ENCODE data around the gene SEC23A. TPM values are rescaled to one million over a fixed set of nuclear protein-coding genes. Genes with fewer than 3 reads are reported as not detected.
A peak's percentile ranks its signal among the peaks of the same experiment; 100 is the strongest.

SEC23A gene
- total RNA-seq, 2 experiments from 2014 or later, result 68.4 to 82.1 TPM

- Histone ChIP-seq H3K27ac (ENCODE audit: low read depth in 1 of 2, low read length in 2 of 2) (no peak overlapping the region), H3K9me3 (ENCODE audit: control insufficient read depth in 1 of 2, insufficient read depth in 1 of 2, low read length in 2 of 2) (no peaks in the 10 kb centered on the region), H3K27me3 (ENCODE audit: control insufficient read depth in 1 of 2, insufficient read depth in 2 of 2, low read length in 2 of 2) (no peaks in the 10 kb centered on the region), H3K4me1 (ENCODE audit: insufficient read depth, low read length) (peaks cover 4% of the 10 kb centered on the region), H3K4me3 (ENCODE audit: low read length) (no peak overlapping the region), H3K36me3 (ENCODE audit: insufficient read depth, low read length) (peaks cover 64% of the 10 kb centered on the region)
- ChIA-PET POLR2A (no interaction called here), CTCF (no interaction called here)
- Mint-ChIP-seq H3K9me3 (no peaks in the 10 kb centered on the region), H3K4me1 (ENCODE audit: low read depth) (peaks cover 25% of the 10 kb centered on the region), H3K27me3 (no peaks in the 10 kb centered on the region), H3K27ac (peak overlapping the region; percentile 13), H3K4me3 (no peak overlapping the region), H3K36me3 (ENCODE audit: low read depth) (peaks cover 84% of the 10 kb centered on the region)
- intact Hi-C loops (cut with DNase I, micrococcal nuclease), result no loop called here
- no peak for TF ChIP-seq CTCF (IDR thresholded peaks at IDR 0.05)
- ATAC-seq (ENCODE audit: poor library complexity) (no peak), DNase-seq (no peak)
Observed at GRCh38 chr14:39090548-39091111, 12.4 kb downstream of the SEC23A start.

GRCh38 chr14:39087493-39087892 lies 15.5 kb downstream of the SEC23A start:
- ChIA-PET POLR2A (no interaction called here), CTCF (no interaction called here)
- ATAC-seq (ENCODE audit: poor library complexity) (no peak), DNase-seq (no peak)
- peaks cover 62% of the 10 kb centered on the region for H3K36me3 ChIP-seq (ENCODE audit: insufficient read depth, low read length)
- Mint-ChIP-seq H3K27ac (no peak overlapping the region), H3K4me1 (ENCODE audit: low read depth) (peaks cover 20% of the 10 kb centered on the region), H3K36me3 (ENCODE audit: low read depth) (peaks cover 89% of the 10 kb centered on the region), H3K27me3 (no peaks in the 10 kb centered on the region), H3K9me3 (no peaks in the 10 kb centered on the region), H3K4me3 (no peak overlapping the region)
- no peaks in the 10 kb centered on the region for H3K9me3 ChIP-seq (ENCODE audit: control insufficient read depth in 1 of 2, insufficient read depth in 1 of 2, low read length in 2 of 2)
- intact Hi-C loops (cut with DNase I, micrococcal nuclease), result no loop called here
- H3K27ac ChIP-seq (ENCODE audit: low read depth in 1 of 2, low read length in 2 of 2), result no peak overlapping the region
- TF ChIP-seq CTCF (IDR thresholded peaks at IDR 0.05), result no peak
- H3K4me3 ChIP-seq (ENCODE audit: low read length), result no peak overlapping the region
- no peaks in the 10 kb centered on the region for H3K27me3 ChIP-seq (ENCODE audit: control insufficient read depth in 1 of 2, insufficient read depth in 2 of 2, low read length in 2 of 2)
- no peaks in the 10 kb centered on the region for H3K4me1 ChIP-seq (ENCODE audit: insufficient read depth, low read length)

GRCh38 chr14:39085933-39086332 lies 17.1 kb downstream of the SEC23A start:
- no peak for ATAC-seq (ENCODE audit: poor library complexity)
- H3K27me3 ChIP-seq (ENCODE audit: control insufficient read depth in 1 of 2, insufficient read depth in 2 of 2, low read length in 2 of 2), result no peaks in the 10 kb centered on the region
- H3K27ac Mint-ChIP-seq, result no peak overlapping the region
- no peak overlapping the region for H3K27ac ChIP-seq (ENCODE audit: low read depth in 1 of 2, low read length in 2 of 2)
- no peak for DNase-seq
- intact Hi-C loops (cut with DNase I, micrococcal nuclease), result no loop called here
- H3K4me3 ChIP-seq (ENCODE audit: low read length), result no peak overlapping the region
- POLR2A ChIA-PET, result interaction anchor here (0.6 kb wide), 1 partner anchor 51 kb away, joined by 3 read pairs; no protein-coding TSS in a partner anchor
- no peak for TF ChIP-seq CTCF (IDR thresholded peaks at IDR 0.05)
- H3K4me1 Mint-ChIP-seq (ENCODE audit: low read depth), result peaks cover 11% of the 10 kb centered on the region
- no peaks in the 10 kb centered on the region for H3K9me3 ChIP-seq (ENCODE audit: control insufficient read depth in 1 of 2, insufficient read depth in 1 of 2, low read length in 2 of 2)
- no peaks in the 10 kb centered on the region for H3K27me3 Mint-ChIP-seq
- no peak overlapping the region for H3K4me3 Mint-ChIP-seq
- H3K9me3 Mint-ChIP-seq, result no peaks in the 10 kb centered on the region
- CTCF ChIA-PET, result no interaction called here
- H3K4me1 ChIP-seq (ENCODE audit: insufficient read depth, low read length), result no peaks in the 10 kb centered on the region
- H3K36me3 Mint-ChIP-seq (ENCODE audit: low read depth), result peaks cover 91% of the 10 kb centered on the region
- peaks cover 56% of the 10 kb centered on the region for H3K36me3 ChIP-seq (ENCODE audit: insufficient read depth, low read length)

Data from CD4-positive, alpha-beta T cell (primary cell).